Measurements from ENCODE around the gene C1QL2. TPM values are rescaled to one million over a fixed set of nuclear protein-coding genes. Genes with fewer than 3 reads are reported as not detected.
A peak's percentile ranks its signal among the peaks of the same experiment; 100 is the strongest.

Gene C1QL2
- total RNA-seq, 6 donors from 2014 or later = not detected

DNA sequence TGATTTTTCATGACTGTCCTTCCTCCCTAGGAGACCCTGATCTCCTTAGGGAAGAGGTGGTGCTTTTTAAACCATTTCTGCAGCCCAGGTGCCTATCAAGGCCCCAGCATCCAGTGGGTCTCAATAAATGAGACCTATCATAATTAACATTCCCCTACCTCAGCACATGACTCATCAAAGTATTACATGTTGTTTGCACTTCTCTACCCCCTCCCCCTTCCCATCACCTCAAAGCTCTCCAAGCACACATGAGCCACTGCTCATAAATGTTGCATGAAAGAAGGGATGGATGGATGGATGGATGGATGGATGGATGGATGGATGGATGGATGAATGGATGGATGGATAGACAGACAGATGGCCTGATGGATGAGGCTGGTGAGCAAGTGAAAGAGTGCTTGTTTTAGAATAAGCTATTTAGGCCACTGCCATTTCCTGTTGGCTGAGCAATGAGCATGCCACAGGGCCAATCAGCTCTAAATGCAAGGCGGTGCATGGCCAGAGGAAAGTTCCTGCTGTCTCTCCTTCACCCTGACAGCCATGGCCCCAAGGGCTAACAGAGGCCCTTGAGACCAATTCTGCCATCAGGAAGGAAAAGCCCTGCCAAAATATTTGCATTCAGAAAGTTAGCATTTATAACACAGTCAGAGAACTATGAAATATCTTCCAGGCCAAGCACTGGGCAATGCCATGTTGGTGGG is 44.2 kb upstream of the C1QL2 start:
- Histone ChIP-seq H3K4me1 (peaks cover 0 to 5% (median 2%) of the 10 kb centered on the region in 4 donors), H3K36me3 (no peaks in the 10 kb centered on the region), H3K9me3 (no peaks in the 10 kb centered on the region), H3K4me3 (no peak overlapping the region), H3K27ac (no peak overlapping the region), H3K27me3 (no peaks in the 10 kb centered on the region)
- ATAC-seq (ENCODE audit: low FRiP score in 2 of 2) (no peak), DNase-seq (no peak)
- TF ChIP-seq, protein P1, sequence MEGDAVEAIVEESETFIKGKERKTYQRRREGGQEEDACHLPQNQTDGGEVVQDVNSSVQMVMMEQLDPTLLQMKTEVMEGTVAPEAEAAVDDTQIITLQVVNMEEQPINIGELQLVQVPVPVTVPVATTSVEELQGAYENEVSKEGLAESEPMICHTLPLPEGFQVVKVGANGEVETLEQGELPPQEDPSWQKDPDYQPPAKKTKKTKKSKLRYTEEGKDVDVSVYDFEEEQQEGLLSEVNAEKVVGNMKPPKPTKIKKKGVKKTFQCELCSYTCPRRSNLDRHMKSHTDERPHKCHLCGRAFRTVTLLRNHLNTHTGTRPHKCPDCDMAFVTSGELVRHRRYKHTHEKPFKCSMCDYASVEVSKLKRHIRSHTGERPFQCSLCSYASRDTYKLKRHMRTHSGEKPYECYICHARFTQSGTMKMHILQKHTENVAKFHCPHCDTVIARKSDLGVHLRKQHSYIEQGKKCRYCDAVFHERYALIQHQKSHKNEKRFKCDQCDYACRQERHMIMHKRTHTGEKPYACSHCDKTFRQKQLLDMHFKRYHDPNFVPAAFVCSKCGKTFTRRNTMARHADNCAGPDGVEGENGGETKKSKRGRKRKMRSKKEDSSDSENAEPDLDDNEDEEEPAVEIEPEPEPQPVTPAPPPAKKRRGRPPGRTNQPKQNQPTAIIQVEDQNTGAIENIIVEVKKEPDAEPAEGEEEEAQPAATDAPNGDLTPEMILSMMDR (IDR thresholded peaks at IDR 0.05) = no peak
- no peak for TF ChIP-seq POLR2A (IDR thresholded peaks at IDR 0.05)
- no peak for TF ChIP-seq EP300 (IDR thresholded peaks at IDR 0.05)
- no peak for TF ChIP-seq POLR2AphosphoS5 (IDR thresholded peaks at IDR 0.05)
- WGBS, 2 donors = 71 to 73% methylated on average over 1 of the region's 1 CpG

DNA sequence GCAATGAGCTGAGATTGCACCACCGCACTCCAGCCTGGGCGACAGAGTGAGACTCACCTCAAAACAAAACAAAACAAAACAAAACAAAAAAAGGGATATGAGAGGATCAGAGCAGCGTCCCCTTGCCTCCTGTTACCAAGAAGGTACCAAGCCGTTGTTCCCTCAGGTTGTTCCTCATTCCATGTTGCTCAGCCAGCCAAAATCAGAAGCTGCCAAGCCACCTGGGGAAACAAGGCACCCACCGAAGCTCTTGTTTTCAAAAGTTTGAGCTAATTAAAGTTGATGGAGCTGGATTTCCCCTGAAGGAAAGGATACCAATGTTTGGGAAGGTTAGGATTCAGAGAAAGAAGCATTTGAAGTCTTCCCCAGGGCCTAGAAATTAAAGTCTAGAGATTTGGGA is 43.3 kb upstream of the C1QL2 start:
- no peak overlapping the region for H3K27ac ChIP-seq
- WGBS, 2 donors = 88 to 89% methylated on average over 5 of the region's 5 CpGs

DNA sequence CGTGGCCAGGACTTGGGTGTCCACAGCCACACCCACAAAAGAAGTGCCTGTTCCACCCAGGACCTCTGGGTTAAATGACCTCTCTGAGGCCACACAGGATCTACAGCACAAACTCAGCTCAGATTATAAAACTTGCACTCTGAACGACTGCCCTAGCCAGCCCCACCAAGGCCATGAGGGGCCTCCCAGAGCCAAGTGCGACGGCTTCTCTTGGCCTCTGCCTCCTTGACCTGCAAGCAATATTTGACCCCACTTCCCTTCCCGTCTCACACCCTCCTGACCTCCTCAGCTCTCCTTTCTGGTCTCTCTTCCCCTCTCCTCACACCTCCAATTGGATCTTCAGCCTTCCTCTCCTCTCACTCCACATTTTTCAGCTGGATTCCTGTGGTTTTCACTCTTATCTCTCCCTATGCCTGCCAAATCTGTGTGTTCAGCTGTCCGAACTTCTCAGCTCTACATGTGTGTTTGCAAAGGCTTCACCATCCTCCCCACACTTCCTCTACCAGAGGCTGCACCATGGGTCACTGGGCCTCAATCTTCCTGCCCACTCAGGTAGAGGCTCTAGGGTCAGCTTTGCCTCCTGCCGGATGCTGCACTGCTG is 39.8 kb upstream of the C1QL2 start:
- Histone ChIP-seq H3K27ac (no peak overlapping the region), H3K27me3 (no peaks in the 10 kb centered on the region), H3K9me3 (no peaks in the 10 kb centered on the region), H3K36me3 (no peaks in the 10 kb centered on the region), H3K4me3 (no peak overlapping the region), H3K4me1 (peaks cover 0 to 5% (median 2%) of the 10 kb centered on the region in 4 donors)
- DNase-seq (no peak), ATAC-seq (ENCODE audit: low FRiP score in 2 of 2) (peak; percentile 37 to 41)
- TF ChIP-seq EP300 (IDR thresholded peaks at IDR 0.05) (no peak), POLR2AphosphoS5 (IDR thresholded peaks at IDR 0.05) (no peak), POLR2A (IDR thresholded peaks at IDR 0.05) (no peak)
- TF ChIP-seq, protein P1 (IDR thresholded peaks at IDR 0.05) = no peak
- WGBS, 2 donors = 45 to 48% methylated on average over 7 of the region's 7 CpGs

More for the DNA sequence above, 43.3 kb upstream of the C1QL2 start:
- no peak for DNase-seq
- Histone ChIP-seq H3K27me3 (no peaks in the 10 kb centered on the region), H3K4me3 (no peak overlapping the region), H3K9me3 (no peaks in the 10 kb centered on the region), H3K4me1 (peaks cover 0 to 5% (median 2%) of the 10 kb centered on the region in 4 donors), H3K36me3 (no peaks in the 10 kb centered on the region)
- no peak for ATAC-seq (ENCODE audit: low FRiP score in 2 of 2)
- TF ChIP-seq, protein P1 (IDR thresholded peaks at IDR 0.05) = no peak
- TF ChIP-seq POLR2AphosphoS5 (IDR thresholded peaks at IDR 0.05) (no peak), POLR2A (IDR thresholded peaks at IDR 0.05) (no peak), EP300 (IDR thresholded peaks at IDR 0.05) (no peak)

DNA sequence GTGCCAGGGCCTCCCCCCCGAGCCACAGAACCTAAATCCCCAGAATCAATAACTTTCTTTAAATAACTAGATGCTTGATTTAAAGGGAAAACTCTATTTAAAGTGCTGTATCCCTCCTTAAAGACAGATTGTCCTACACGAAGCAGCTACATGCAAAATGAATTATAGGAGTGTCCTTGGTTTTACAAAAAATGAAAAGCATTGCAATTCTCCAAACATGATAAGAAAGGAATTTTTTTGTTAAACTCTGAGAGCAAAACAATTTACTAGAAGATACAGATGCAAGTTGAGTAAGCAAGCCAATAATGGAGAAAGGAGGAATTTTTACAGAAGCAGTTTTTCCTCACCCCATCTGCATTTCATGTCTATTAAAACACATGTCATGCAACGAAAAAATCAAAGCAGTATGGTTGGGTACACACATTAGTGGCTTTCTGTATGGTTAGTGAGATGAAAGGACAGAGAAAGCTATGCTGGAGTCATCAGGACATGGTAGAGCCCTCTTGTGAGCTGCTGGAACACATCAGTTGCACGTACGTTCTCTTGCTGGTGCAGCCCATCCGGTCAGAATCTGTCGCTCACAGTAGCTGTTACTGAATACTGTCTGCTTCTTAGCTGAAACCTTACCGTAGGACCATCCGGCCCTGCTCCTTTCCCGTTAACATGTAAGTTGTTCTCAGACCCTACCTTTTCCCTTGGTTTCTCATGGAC is 39.1 kb upstream of the C1QL2 start:
- Histone ChIP-seq H3K4me1 (peaks cover 0 to 5% (median 2%) of the 10 kb centered on the region in 4 donors), H3K9me3 (no peaks in the 10 kb centered on the region), H3K36me3 (no peaks in the 10 kb centered on the region), H3K4me3 (no peak overlapping the region), H3K27me3 (no peaks in the 10 kb centered on the region), H3K27ac (no peak overlapping the region)
- 65 to 72% methylated on average over 10 of the region's 10 CpGs for WGBS, 2 donors
- TF ChIP-seq EP300 (IDR thresholded peaks at IDR 0.05) = no peak
- TF ChIP-seq POLR2A (IDR thresholded peaks at IDR 0.05) = no peak
- TF ChIP-seq POLR2AphosphoS5 (IDR thresholded peaks at IDR 0.05) = no peak
- TF ChIP-seq, protein P1 (IDR thresholded peaks at IDR 0.05) = no peak
- DNase-seq (no peak), ATAC-seq (ENCODE audit: low FRiP score in 2 of 2) (peak in 1 of 2 donors; percentile 6)
